ENCODE measurements around the gene SLCO4A1.

The SLCO4A1 gene

DNA sequence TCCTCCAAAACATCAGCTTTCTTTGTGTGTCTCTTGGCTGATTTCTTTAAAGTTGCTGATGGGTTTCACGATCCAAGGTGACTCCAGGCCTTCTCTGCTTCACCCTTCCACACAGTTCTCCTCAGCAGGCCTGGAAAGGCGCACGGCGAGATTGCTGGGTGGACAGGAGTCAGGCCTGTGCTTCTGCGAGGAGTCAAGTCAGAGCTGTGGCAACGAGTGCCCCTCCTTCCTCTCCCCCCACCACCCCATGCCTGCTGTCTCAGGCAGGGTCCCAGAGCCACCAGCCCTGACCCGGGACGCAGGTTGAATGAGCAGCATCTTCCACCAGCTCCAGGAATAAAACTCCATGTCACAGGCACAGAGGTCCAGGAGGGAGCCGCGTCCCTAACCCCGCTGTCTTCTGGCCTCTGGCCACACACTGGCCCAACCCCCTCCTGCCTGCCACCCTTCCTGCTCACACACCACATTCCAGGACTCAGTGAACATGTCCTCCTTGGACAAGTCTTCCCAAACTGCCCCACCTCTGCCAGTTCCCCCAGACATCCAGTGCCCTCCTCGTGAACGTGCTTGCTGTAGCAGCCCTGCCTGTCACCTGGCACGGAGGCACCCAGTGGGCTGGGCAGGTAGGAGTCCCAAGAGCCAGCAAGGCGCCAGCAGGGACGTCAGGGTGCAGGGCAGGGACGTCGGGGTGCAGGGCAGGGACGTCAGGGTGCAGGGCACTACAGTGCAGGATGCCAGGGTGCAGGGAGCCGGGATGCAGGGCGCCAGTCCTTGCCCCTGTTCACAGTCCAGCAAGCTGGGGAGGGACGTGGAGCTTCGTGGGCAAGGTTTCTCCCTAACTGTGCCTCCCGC is 59.1 kb downstream of the SLCO4A1 start:
- H3K4me3 ChIP-seq (ENCODE audit: low read depth, low read length) = no peak overlapping the region
- no peak for DNase-seq (ENCODE audit: low read depth)
- TF ChIP-seq CTCF (IDR thresholded peaks at IDR 0.05; ENCODE audit: control insufficient read depth, extremely low read depth, insufficient read depth) = no peak

DNA sequence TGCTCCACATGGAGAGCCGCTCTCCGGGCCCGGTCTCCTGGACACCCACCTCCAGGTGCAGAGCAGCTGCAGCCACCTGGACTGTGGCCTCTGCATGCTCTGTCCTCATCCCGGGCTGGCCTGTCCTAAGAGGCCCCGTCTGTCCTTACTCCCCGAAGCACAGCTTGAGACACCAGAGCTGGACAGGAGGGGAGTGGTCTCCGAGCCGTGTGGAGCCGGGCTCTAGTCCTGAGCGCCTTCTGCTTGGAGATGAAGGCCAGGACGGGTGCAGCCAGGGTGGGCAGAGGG is 59.7 kb downstream of the SLCO4A1 start:
- H3K4me3 ChIP-seq (ENCODE audit: low read depth, low read length) = no peak overlapping the region
- no peak for DNase-seq (ENCODE audit: low read depth)
- TF ChIP-seq CTCF (IDR thresholded peaks at IDR 0.05; ENCODE audit: control insufficient read depth, extremely low read depth, insufficient read depth) = no peak

DNA sequence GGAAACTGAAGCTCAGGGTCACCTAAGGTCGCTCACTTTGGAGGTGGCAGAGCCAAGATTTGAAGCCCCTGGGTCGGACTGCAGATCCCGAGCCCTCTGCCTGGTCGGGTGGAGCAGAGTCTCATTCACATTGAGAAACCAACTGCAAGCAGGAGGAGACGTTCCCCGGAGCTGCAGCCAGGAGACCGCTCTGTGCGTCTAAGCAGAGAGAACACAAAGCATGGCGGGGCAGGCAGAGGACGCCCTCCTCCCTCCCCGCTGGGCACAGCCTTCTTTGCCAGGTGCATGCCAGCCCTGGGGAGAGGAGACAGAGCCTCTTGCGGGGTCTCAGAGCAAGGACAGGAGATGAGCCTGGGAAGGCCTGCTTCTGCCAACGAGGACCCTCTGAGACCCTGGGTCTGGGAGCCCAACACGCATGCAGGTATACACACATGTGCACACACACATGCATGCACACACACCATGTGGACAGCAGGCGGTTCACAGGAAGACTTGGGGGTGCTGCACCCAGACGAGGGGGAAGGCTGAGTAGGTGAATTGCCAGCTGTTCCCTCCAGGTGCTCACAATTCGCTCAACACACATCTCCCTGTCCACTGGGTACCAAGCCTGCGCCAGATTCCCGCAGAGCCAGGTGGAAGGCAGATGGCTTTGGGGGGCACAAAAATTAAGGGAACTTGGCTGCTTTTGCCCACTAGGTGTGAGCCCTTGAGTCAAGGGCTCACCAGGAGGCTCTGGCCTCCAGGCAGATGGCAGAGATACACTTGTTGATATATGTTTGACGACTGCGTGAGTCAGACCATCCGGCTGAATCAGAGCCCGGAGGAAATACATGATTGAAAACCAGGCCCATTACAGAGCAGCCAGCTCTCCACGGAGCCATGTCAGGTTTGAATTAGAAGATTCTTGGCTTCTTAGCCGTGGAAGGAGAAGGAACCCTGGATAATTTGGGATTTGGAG is 60.9 kb downstream of the SLCO4A1 start:
- no peak for TF ChIP-seq CTCF (IDR thresholded peaks at IDR 0.05; ENCODE audit: control insufficient read depth, extremely low read depth, insufficient read depth)
- no peak for DNase-seq (ENCODE audit: low read depth)
- no peak overlapping the region for H3K4me3 ChIP-seq (ENCODE audit: low read depth, low read length)

- TF ChIP-seq CTCF (IDR thresholded peaks at IDR 0.05; ENCODE audit: control insufficient read depth, extremely low read depth, insufficient read depth) = no peak
- DNase-seq (ENCODE audit: low read depth) = no peak
- H3K4me3 ChIP-seq (ENCODE audit: low read depth, low read length) = no peak overlapping the region
Observed at GRCh38 chr20:62703853-62704228, 61.5 kb downstream of the SLCO4A1 start.

DNA sequence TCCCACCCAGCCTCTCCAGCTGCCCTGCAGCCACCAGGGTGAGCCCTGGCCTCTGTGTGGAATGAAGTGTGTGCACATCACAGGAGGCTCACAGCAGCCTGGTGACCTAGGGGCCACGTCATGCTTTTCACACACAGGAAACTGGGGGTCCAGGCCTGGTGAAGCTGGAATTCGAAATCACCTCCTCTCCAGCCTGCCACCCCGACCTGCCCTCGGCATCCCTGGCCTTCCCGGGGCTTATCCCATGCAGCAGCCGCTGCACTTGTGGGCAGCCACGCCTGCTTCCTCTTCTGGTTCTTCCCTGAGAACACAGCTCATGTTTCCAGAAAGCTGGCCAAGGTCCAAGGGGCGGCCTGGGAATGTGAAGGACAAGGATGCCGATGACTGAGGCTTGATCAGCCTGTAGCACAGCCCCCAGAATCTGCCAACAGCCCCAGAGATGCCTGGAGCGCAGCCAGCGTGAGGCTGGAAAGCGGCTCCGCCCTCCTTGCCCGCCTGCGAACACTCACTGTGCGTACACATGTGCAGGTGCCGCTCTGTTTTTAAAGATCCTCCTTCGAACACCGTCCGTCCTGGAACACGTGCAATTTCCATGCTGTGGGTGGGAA is 62.1 kb downstream of the SLCO4A1 start:
- no peak for TF ChIP-seq CTCF (IDR thresholded peaks at IDR 0.05; ENCODE audit: control insufficient read depth, extremely low read depth, insufficient read depth)
- peak; percentile 55 for DNase-seq (ENCODE audit: low read depth)
- no peak overlapping the region for H3K4me3 ChIP-seq (ENCODE audit: low read depth, low read length)

DNA sequence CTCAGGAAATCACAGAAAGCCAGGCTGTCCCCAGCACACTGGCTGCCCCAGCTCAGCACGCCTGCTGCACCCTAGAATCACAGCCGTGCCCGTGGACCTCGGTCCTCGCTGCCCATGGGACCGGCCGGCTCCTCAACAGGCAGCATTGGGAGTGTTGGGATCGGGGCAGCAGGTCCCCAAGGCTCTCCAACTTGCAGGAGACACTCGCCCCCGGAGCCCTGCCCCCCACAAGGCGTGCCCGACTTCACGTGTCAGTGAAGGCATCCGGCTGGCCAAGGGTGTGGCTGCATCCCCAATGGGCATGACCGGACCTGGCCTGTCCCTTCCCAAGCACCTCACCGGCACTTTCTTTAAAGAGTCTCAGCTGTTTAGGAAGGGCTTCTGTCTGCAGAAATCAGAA is 63.3 kb downstream of the SLCO4A1 start:
- no peak for TF ChIP-seq CTCF (IDR thresholded peaks at IDR 0.05; ENCODE audit: control insufficient read depth, extremely low read depth, insufficient read depth)
- H3K4me3 ChIP-seq (ENCODE audit: low read depth, low read length) = no peak overlapping the region
- no peak for DNase-seq (ENCODE audit: low read depth)

Data from LNCaP clone FGC (cell line).